Smooth muscle cell (in vitro differentiated cells): ENCODE results near the gene ADGRG3. TPM values are rescaled to one million over a fixed set of nuclear protein-coding genes. Genes with fewer than 3 reads are reported as not detected.
A peak's percentile ranks its signal among the peaks of the same experiment; 100 is the strongest.

ENCODE experiments used
- DNase-seq: peaks from one replicate; lab custom pipeline; 2025; ENCODE audit not compliant: unreplicated experiment; lab: John Stamatoyannopoulos, UW
- H2AFZ ChIP-seq: fragments of 200-600 bp; sonication (generic); 2 replicates; pipeline ENCODE4 v1.6.0; 2016; ENCODE audit warnings: antibody characterized with exemption, low read depth, mild to moderate bottlenecking
- H3F3A ChIP-seq: fragments of 200-600 bp; sonication (generic); 2 replicates; pipeline ENCODE4 v1.6.0; 2017; ENCODE audit warnings: antibody characterized with exemption, low read depth
- H3K27ac ChIP-seq: fragments of 200-600 bp; sonication (generic); 2 replicates; pipeline ENCODE4 v1.5.1; 2016; ENCODE audit warnings: low read depth, mild to moderate bottlenecking
- H3K27me3 ChIP-seq: fragments of 200-600 bp; sonication (generic); 2 replicates; pipeline ENCODE4 v1.6.1; 2016; ENCODE audit warnings: low read depth, mild to moderate bottlenecking
- H3K36me3 ChIP-seq: fragments of 200-600 bp; sonication (generic); 2 replicates; pipeline ENCODE4 v1.5.1; 2016; ENCODE audit warnings: low read depth
- H3K4me1 ChIP-seq: fragments of 200-600 bp; sonication (generic); 2 replicates; pipeline ENCODE4 v1.5.1; 2016; ENCODE audit warnings: low read depth
- H3K4me2 ChIP-seq: fragments of 200-600 bp; sonication (generic); 2 replicates; pipeline ENCODE4 v1.6.0; 2016; ENCODE audit warnings: mild to moderate bottlenecking
- H3K4me3 ChIP-seq: fragments of 200-600 bp; sonication (generic); 2 replicates; pipeline ENCODE4 v1.5.1; 2016; ENCODE audit warnings: mild to moderate bottlenecking
- H3K79me2 ChIP-seq: fragments of 200-600 bp; sonication (generic); 2 replicates; pipeline ENCODE4 v1.6.0; 2016; ENCODE audit warnings: low read depth, mild to moderate bottlenecking
- H3K9ac ChIP-seq: fragments of 200-600 bp; sonication (generic); 2 replicates; pipeline ENCODE4 v1.6.0; 2016; ENCODE audit warnings: low read depth
- H3K9me3 ChIP-seq: fragments of 200-600 bp; sonication (generic); replicated peaks from 2 replicates; pipeline ENCODE4 v1.5.1; 2016; ENCODE audit warnings: low read depth
- H4K20me1 ChIP-seq: fragments of 200-600 bp; sonication (generic); 2 replicates; pipeline ENCODE4 v1.6.0; 2016; ENCODE audit warnings: low read depth
- WGBS: methylation state at CpG from one replicate; pipeline ENCODE4 v1.1.7; 2016; ENCODE audit warnings: low lambda C conversion rate; 5-methylcytosine and 5-hydroxymethylcytosine counted together
- polyA plus RNA-seq: library from polyadenylated mRNA; unstranded; fragments of >200 nt; fragmentation: Nextera tagmentation; extraction: Ambion mirVana; gene quantifications from 2 replicates; pipeline ENCODE4 v1.2.1, GENCODE V29; 2016
- total RNA-seq: library from RNA; depleted of rRNA; stranded (reverse); fragments of >200 nt; gene quantifications from 2 replicates; pipeline ENCODE4 v1.2.3, GENCODE V29; 2014
- TF ChIP-seq, protein P1 (sequence below): fragments of 200-600 bp; sonication (generic); IDR thresholded peaks from 2 replicates; pipeline ENCODE4 v1.5.1; 2017; ENCODE audit warnings: borderline replicate concordance, mild to moderate bottlenecking, antibody characterized with exemption; ENCODE audit not compliant: insufficient read depth, poor library complexity, severe bottlenecking

ADGRG3 gene
- total and polyA plus RNA-seq, 2 experiments from 2014 or later: 0.13 TPM; not detected in 1

DNA sequence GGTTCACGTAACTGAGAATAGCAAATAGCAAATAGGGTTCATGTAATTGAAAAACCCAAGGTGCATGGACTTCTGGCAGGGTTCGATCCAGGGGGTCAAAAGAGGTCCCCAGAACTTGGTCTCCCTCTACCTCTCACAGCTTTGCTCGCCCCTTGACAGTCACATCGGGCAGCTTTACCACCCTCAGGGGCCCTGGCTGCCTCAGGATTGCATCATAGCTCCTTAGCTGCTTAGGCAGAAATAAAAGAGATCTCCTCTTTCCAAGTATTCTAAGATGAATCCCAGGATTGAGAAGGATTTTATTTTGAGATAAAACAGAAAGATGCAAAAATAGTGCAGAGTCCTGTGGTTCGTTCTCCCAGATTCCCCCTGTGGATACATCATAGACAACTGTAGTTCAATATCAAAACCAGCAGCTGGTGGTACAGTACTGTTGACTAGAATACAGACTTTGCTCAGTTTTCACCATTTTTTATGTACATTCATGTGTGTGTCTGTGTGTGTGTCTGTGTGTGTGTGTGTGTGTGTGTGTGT lies 12.8 kb downstream of the ADGRG3 start:
- H3F3A ChIP-seq: no peaks in the 10 kb centered on the region
- no peak overlapping the region for H3K27ac ChIP-seq
- no peaks in the 10 kb centered on the region for H3K9me3 ChIP-seq
- no peaks in the 10 kb centered on the region for H3K27me3 ChIP-seq
- no peak overlapping the region for H3K9ac ChIP-seq
- TF ChIP-seq, protein P1, sequence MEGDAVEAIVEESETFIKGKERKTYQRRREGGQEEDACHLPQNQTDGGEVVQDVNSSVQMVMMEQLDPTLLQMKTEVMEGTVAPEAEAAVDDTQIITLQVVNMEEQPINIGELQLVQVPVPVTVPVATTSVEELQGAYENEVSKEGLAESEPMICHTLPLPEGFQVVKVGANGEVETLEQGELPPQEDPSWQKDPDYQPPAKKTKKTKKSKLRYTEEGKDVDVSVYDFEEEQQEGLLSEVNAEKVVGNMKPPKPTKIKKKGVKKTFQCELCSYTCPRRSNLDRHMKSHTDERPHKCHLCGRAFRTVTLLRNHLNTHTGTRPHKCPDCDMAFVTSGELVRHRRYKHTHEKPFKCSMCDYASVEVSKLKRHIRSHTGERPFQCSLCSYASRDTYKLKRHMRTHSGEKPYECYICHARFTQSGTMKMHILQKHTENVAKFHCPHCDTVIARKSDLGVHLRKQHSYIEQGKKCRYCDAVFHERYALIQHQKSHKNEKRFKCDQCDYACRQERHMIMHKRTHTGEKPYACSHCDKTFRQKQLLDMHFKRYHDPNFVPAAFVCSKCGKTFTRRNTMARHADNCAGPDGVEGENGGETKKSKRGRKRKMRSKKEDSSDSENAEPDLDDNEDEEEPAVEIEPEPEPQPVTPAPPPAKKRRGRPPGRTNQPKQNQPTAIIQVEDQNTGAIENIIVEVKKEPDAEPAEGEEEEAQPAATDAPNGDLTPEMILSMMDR: no peak
- no peak overlapping the region for H2AFZ ChIP-seq
- WGBS: 57% methylated on average over 5 of the region's 5 CpGs
- H3K4me1 ChIP-seq: peaks cover 3% of the 10 kb centered on the region
- no peaks in the 10 kb centered on the region for H3K79me2 ChIP-seq
- no peak overlapping the region for H3K4me3 ChIP-seq
- no peaks in the 10 kb centered on the region for H4K20me1 ChIP-seq
- no peaks in the 10 kb centered on the region for H3K36me3 ChIP-seq
- peak overlapping the region; percentile 31 for H3K4me2 ChIP-seq
- DNase-seq: no peak

DNA sequence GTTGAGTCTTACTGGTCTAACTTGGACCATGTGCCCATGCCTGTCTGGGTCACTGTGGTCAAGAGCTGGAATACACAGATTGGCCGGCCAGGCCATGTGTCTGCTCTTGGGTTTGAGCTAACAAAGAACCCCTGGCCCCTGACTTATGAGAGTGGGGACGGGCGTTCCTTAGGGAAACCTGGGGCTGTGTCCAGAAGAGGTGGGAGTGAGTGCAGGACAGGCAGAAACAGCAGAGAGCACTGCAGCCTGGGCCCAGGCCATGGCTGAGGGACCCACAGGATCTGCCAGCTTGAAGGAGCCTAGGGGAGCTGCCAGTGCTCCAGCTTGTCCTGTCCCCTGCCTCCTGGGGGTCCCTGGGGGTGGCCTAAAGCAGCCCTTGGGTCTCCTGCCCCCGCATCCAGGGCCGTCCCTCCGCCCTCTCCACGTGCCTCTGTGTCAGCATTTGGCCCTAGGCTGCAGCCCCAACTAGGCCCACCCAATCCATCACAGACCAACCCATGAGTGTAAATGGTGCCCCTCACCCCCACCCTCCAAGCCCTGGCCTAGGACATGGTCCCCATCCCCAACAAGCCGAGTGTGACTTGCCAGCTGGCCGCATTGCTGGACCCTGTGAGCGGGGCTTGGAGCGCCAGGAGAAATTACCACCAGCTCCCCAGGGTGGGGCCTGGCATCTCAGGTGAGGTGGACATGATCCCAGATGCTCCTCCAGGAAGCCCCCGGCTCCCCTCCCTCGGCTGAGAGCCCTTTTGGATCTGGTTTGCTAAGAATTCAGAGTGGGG lies 14.0 kb downstream of the ADGRG3 start:
- Histone ChIP-seq H3K27me3 (no peaks in the 10 kb centered on the region), H3F3A (no peaks in the 10 kb centered on the region), H3K27ac (no peak overlapping the region), H2AFZ (no peak overlapping the region), H3K4me3 (no peak overlapping the region), H4K20me1 (no peaks in the 10 kb centered on the region), H3K79me2 (no peaks in the 10 kb centered on the region), H3K4me1 (no peaks in the 10 kb centered on the region), H3K9me3 (no peaks in the 10 kb centered on the region), H3K4me2 (no peak overlapping the region), H3K36me3 (no peaks in the 10 kb centered on the region), H3K9ac (no peak overlapping the region)
- DNase-seq: no peak
- 88% methylated on average over 12 of the region's 13 CpGs for WGBS
- TF ChIP-seq, protein P1: no peak

DNA sequence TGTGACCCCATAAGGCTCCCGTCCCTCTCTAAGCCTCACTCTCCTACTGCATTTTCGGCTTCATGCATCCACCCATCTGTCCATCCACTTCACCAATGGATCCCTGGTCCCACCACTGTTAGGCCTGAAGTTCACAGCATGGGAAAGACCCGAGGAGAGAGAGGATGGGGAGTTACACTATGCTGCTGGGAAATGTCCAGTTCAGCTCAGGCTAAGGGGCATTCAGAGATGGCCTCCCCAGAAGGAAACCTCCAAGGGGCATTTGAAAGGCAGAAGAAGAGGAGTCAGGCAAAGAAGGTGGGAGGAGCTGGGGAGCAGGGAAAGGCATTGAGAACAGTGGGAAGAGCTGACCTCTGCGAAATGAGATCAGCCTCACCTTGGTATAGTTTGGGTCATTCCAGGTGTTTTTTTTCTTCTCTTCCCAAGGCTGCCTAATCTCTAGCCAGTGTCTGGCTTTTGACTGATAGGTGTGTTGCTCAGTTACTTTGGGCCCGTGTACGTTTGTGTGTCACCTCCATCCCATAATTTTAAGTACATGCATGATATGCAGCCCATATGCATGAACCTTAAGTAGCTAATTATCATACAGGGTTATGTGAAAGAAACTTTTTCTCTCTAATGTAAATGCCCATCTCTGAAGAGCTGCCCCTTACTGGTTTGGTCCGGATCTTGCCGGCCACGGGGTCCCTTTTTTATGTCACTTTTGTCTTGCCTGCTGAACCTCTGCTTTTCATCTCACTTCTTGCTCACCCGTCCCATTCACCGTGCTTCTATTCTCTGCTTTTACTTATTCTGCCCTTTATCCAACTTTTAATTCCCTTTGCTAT lies 14.9 kb downstream of the ADGRG3 start:
- TF ChIP-seq, protein P1: no peak
- Histone ChIP-seq H3K9ac (no peak overlapping the region), H3K79me2 (no peaks in the 10 kb centered on the region), H3K4me2 (no peak overlapping the region), H3F3A (no peaks in the 10 kb centered on the region), H3K4me3 (no peak overlapping the region), H3K9me3 (no peaks in the 10 kb centered on the region), H3K4me1 (no peaks in the 10 kb centered on the region), H4K20me1 (no peaks in the 10 kb centered on the region), H3K27ac (no peak overlapping the region), H3K27me3 (no peaks in the 10 kb centered on the region), H3K36me3 (no peaks in the 10 kb centered on the region), H2AFZ (no peak overlapping the region)
- WGBS: 91% methylated on average over 11 of the region's 11 CpGs
- no peak for DNase-seq
